HepG2 (cell line): ENCODE results near the gene PNPLA8. TPM values are rescaled to one million over a fixed set of nuclear protein-coding genes. Genes with fewer than 3 reads are reported as not detected.

Experiments used
- ATAC-seq: fragments of 200-7000 bp; cut with Tn5 transposase; 3 replicates; pipeline ENCODE4 v1.9.1; 2020; ENCODE audit warnings: mild to moderate bottlenecking, moderate library complexity
- BruUV-seq: library from RNA; stranded (reverse); fragments of 400-500 nt; replicated peaks from 2 replicates; lab custom pipeline; 2021; lab: Mats Ljungman, UMichigan
- CTCF ChIA-PET: fragments of 300-600 bp; formaldehyde crosslinking; extraction: SDS; loops from one replicate; lab custom pipeline; 2021; ENCODE audit warnings: low total read pairs, inconsistent platforms, low intra/inter-chr PET ratio; lab: Yijun Ruan, JAX
- POLR2A ChIA-PET: fragments of 350-600 bp; sonication (Branson Sonifier 250); formaldehyde crosslinking; loops from one replicate; lab custom pipeline; 2020; ENCODE audit warnings: antibody characterized with exemption, inconsistent platforms; lab: Yijun Ruan, JAX
- DNase-seq: peaks from one replicate; pipeline ENCODE4 v3.0.0-alpha.2; 2015; ENCODE audit warnings: low spot score
- FAIRE-seq: peaks from 3 replicates; lab custom pipeline; 2011; peaks lifted over from hg19 to GRCh38; lab: Jason Lieb, UNC
- H2AFZ ChIP-seq: one replicate; pipeline ENCODE4 v1.6.1; 2011; ENCODE audit warnings: low read length, inconsistent platforms
- H3K27ac ChIP-seq: fragments of 300-600 bp; 3 replicates; pipeline ENCODE4 v1.8.0; 2011; ENCODE audit warnings: mixed run types, mild to moderate bottlenecking, mixed read lengths, low read length, inconsistent platforms; ENCODE audit not compliant: insufficient read depth; ENCODE audit errors: extremely low read length
- H3K27me3 ChIP-seq, 2 experiments: fragments of 200-600 bp in 1 of 2; 2 replicates in 1 of 2; 3 replicates in 1 of 2; pipeline versions ENCODE4 v1.6.0 to v1.8.0; 2011; ENCODE audit warnings: low read length in 2 of 2, mild to moderate bottlenecking in 2 of 2, moderate library complexity in 2 of 2, inconsistent platforms in 1 of 2; ENCODE audit not compliant: insufficient read depth in 2 of 2, control insufficient read depth in 1 of 2
- H3K36me3 ChIP-seq, 2 experiments: fragments of 200-600 bp in 1 of 2; replicated peaks in 1 of 2; 2 replicates in 1 of 2; 3 replicates in 1 of 2; pipeline versions ENCODE4 v1.5.1 to v1.8.0; 2011; ENCODE audit warnings: low read length in 2 of 2, inconsistent platforms in 1 of 2; ENCODE audit not compliant: insufficient read depth in 2 of 2, control insufficient read depth in 1 of 2
- H3K4me1 ChIP-seq: 2 replicates; pipeline ENCODE4 v1.5.1; 2012; ENCODE audit warnings: low read length, inconsistent platforms; ENCODE audit not compliant: insufficient read depth
- H3K4me2 ChIP-seq: 2 replicates; pipeline ENCODE4 v1.6.0; 2011; ENCODE audit warnings: low read depth, low read length, inconsistent platforms
- H3K4me3 ChIP-seq, 3 experiments: fragments of 200-600 bp in 1 of 3; sonication (generic), shearing (Covaris generic) in 1 of 3; replicated peaks in 1 of 3; 2 replicates each; pipeline ENCODE4 v1.5.1; 2011 to 2016; ENCODE audit warnings: low read length in 3 of 3, inconsistent platforms in 2 of 3, low read depth in 2 of 3, mild to moderate bottlenecking in 2 of 3, control low read depth in 1 of 3, mixed read lengths in 1 of 3; ENCODE audit not compliant: insufficient read depth in 1 of 3
- H3K79me2 ChIP-seq: one replicate; pipeline ENCODE4 v1.6.1; 2011; ENCODE audit warnings: low read length, inconsistent platforms; ENCODE audit not compliant: insufficient read depth
- H3K9ac ChIP-seq: 2 replicates; pipeline ENCODE4 v1.6.0; 2011; ENCODE audit warnings: mild to moderate bottlenecking, low read depth, low read length, inconsistent platforms; ENCODE audit not compliant: insufficient read depth
- H3K9me3 ChIP-seq: 2 replicates; pipeline ENCODE4 v1.5.1; 2012; ENCODE audit warnings: mild to moderate bottlenecking, low read length
- H4K20me1 ChIP-seq: 2 replicates; pipeline ENCODE4 v1.6.0; 2011; ENCODE audit warnings: inconsistent platforms, mild to moderate bottlenecking, low read length, moderate library complexity; ENCODE audit not compliant: insufficient read depth
- HCFC1 ChIP-seq: fragments of 150-350 bp; IDR thresholded peaks from 2 replicates; pipeline ENCODE4 v1.6.1; 2014; ENCODE audit warnings: low read depth, low read length
- LBX2 ChIP-seq: sonication (generic); formaldehyde crosslinking; IDR thresholded peaks from 2 replicates; pipeline ENCODE4 v1.5.0; 2020; ENCODE audit warnings: missing genetic modification reagents, mild to moderate bottlenecking, borderline replicate concordance
- NR2C2 ChIP-seq: sonication (generic); formaldehyde crosslinking; IDR thresholded peaks from 2 replicates; pipeline ENCODE4 v1.4.0; 2020; ENCODE audit warnings: missing genetic modification reagents, mild to moderate bottlenecking, moderate library complexity, borderline replicate concordance
- PAX8 ChIP-seq: sonication (generic); formaldehyde crosslinking; IDR thresholded peaks from 2 replicates; pipeline ENCODE4 v1.8.0; 2022; ENCODE audit warnings: mild to moderate bottlenecking, missing genetic modification reagents, borderline replicate concordance
- PRDM10 ChIP-seq: sonication (generic); formaldehyde crosslinking; IDR thresholded peaks from 2 replicates; pipeline ENCODE4 v1.4.0; 2020; ENCODE audit warnings: low read depth, missing genetic modification reagents
- RORA ChIP-seq: sonication (generic); formaldehyde crosslinking; IDR thresholded peaks from 2 replicates; pipeline ENCODE4 v1.5.0; 2020; ENCODE audit warnings: mild to moderate bottlenecking, missing genetic modification reagents, moderate library complexity
- SMARCE1 ChIP-seq: fragments of 450-650 bp; IDR thresholded peaks from 2 replicates; pipeline ENCODE4 v1.6.1; 2017; ENCODE audit warnings: borderline replicate concordance
- SRSF4 ChIP-seq: fragments of 200-400 bp; formaldehyde crosslinking; IDR thresholded peaks from one replicate; pipeline ENCODE4 v1.6.1; 2018; ENCODE audit warnings: mild to moderate bottlenecking, low read depth, low read length, moderate library complexity; ENCODE audit not compliant: poor library complexity, severe bottlenecking
- SUZ12 ChIP-seq: fragments of 150-350 bp; IDR thresholded peaks from 2 replicates; pipeline ENCODE4 v1.6.1; 2014; ENCODE audit warnings: low read depth, low read length
- TBX2 ChIP-seq: sonication (generic); formaldehyde crosslinking; IDR thresholded peaks from 2 replicates; pipeline ENCODE4 v1.5.0; 2020; ENCODE audit warnings: missing genetic modification reagents, mild to moderate bottlenecking, borderline replicate concordance
- ZBTB38 ChIP-seq: sonication (generic); formaldehyde crosslinking; IDR thresholded peaks from 2 replicates; pipeline ENCODE4 v1.5.1; 2020; ENCODE audit warnings: mild to moderate bottlenecking, missing genetic modification reagents
- ZNF12 ChIP-seq: sonication (generic); formaldehyde crosslinking; IDR thresholded peaks from 2 replicates; pipeline ENCODE4 v1.5.0; 2020; ENCODE audit warnings: missing genetic modification reagents
- ZNF136 ChIP-seq: sonication (generic); formaldehyde crosslinking; IDR thresholded peaks from 2 replicates; pipeline ENCODE4 v1.8.1; 2022; ENCODE audit warnings: low read depth, mild to moderate bottlenecking, moderate library complexity, missing genetic modification reagents
- ZNF510 ChIP-seq: sonication (generic); formaldehyde crosslinking; IDR thresholded peaks from 2 replicates; pipeline ENCODE4 v1.4.0; 2020; ENCODE audit warnings: low read depth, mild to moderate bottlenecking, missing genetic modification reagents
- ZNF580 ChIP-seq: IDR thresholded peaks from 2 replicates; pipeline ENCODE4 v1.6.1; 2016; ENCODE audit warnings: low read depth, borderline replicate concordance
- WGBS: methylation state at CpG from one replicate; pipeline ENCODE4 v1.1.6; 2017; ENCODE audit warnings: low lambda C conversion rate; 5-methylcytosine and 5-hydroxymethylcytosine counted together
- in situ Hi-C: cut with HindIII; loops from 2 replicates; pipeline ENCODE4 v1.10.0; 2017; ENCODE audit warnings: low pct_unique_long_range_greater_than_20kb; ENCODE audit not compliant: extremely low pct_ligation_motif_present
- intact Hi-C: fragments of 100-400 bp; cut with micrococcal nuclease; formaldehyde crosslinking; loops from one replicate; pipeline ENCODE4 v1.10.0; 2022; ENCODE audit not compliant: unreplicated experiment
- polyA plus RNA-seq, 8 experiments: library from polyadenylated mRNA; depleted of rRNA in 3 of 8; stranded (reverse) in 7 of 8; unstranded in 1 of 8; fragments of >200 nt; fragmentation: Illumina TruSeq in 4 of 8; extraction: Trizol in 4 of 8; gene quantifications; 2 replicates each; pipeline versions ENCODE4 v1.2.1 to v1.2.3, GENCODE V29; 2011 to 2016; ENCODE audit warnings: low read depth in 4 of 8, missing spikeins in 1 of 8, mixed read lengths in 1 of 8; ENCODE audit not compliant: insufficient read depth in 1 of 8
- total RNA-seq, 5 experiments: library from RNA; depleted of rRNA; stranded (reverse); fragments of >200 nt; fragmentation: Illumina TruSeq; extraction: Trizol; gene quantifications; 2 replicates each; pipeline ENCODE4 v1.2.3, GENCODE V29; 2016; ENCODE audit warnings: low read depth in 1 of 5
- TF ChIP-seq, protein P1 (sequence below): sonication (generic); formaldehyde crosslinking; IDR thresholded peaks from 2 replicates; pipeline ENCODE4 v1.5.0; 2020; ENCODE audit warnings: mild to moderate bottlenecking, missing genetic modification reagents

The PNPLA8 gene
- total and polyA plus RNA-seq, 2 of the 13 experiments (the other 11 are each of a cell fraction or from before 2014, with no cell fraction given), result 6.3 to 11.4 TPM

DNA sequence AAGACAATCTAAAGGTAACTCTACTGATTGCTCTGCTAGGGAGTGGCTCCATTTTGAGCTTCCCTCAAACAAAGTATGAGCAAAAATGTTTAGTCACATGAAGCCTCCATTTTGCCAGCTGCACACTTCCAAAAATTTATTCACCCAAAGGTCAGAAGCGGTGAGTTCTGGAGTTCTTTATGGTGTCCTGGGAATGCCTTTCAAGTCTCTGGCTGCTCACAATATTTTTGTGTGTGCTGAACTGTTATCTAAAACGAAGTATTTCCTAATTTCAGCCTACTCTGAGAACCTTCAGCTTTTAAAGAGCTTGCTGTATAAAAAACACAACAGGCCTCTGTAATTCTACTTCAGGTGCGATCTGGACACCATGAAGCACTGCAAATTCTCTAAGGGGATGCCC, 85.3 kb downstream of the PNPLA8 start:
- no peaks in the 10 kb centered on the region for H4K20me1 ChIP-seq
- TF ChIP-seq ZBTB38 (CRISPR knock-in tag) (no peak), LBX2 (CRISPR knock-in tag) (no peak), SUZ12 (no peak), RORA (CRISPR knock-in tag) (no peak), PRDM10 (CRISPR knock-in tag) (no peak), ZNF136 (CRISPR knock-in tag) (no peak), ZNF510 (CRISPR knock-in tag) (no peak), PAX8 (no peak), ZNF12 (CRISPR knock-in tag) (no peak), SMARCE1 (no peak), ZNF580 (CRISPR knock-in tag) (no peak), SRSF4 (no peak), HCFC1 (no peak), NR2C2 (CRISPR knock-in tag) (no peak), TBX2 (no peak)
- TF ChIP-seq, protein P1, sequence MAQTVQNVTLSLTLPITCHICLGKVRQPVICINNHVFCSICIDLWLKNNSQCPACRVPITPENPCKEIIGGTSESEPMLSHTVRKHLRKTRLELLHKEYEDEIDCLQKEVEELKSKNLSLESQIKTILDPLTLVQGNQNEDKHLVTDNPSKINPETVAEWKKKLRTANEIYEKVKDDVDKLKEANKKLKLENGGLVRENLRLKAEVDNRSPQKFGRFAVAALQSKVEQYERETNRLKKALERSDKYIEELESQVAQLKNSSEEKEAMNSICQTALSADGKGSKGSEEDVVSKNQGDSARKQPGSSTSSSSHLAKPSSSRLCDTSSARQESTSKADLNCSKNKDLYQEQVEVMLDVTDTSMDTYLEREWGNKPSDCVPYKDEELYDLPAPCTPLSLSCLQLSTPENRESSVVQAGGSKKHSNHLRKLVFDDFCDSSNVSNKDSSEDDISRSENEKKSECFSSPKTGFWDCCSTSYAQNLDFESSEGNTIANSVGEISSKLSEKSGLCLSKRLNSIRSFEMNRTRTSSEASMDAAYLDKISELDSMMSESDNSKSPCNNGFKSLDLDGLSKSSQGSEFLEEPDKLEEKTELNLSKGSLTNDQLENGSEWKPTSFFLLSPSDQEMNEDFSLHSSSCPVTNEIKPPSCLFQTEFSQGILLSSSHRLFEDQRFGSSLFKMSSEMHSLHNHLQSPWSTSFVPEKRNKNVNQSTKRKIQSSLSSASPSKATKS (CRISPR knock-in tag), result no peak
- ATAC-seq (no peak), DNase-seq (no peak), FAIRE-seq (no peak)
- no peaks in the 10 kb centered on the region for H3K27me3 ChIP-seq
- CTCF ChIA-PET, result no interaction called here
- no peaks in the 10 kb centered on the region for H3K9me3 ChIP-seq
- intact Hi-C loops (no loop called here), in situ Hi-C loops (no loop called here)
- no peak overlapping the region for H3K9ac ChIP-seq
- no TSS peak for BruUV-seq
- no peak overlapping the region for H3K27ac ChIP-seq
- no peak overlapping the region for H2AFZ ChIP-seq
- no peaks in the 10 kb centered on the region for H3K4me1 ChIP-seq
- H3K4me2 ChIP-seq, result no peak overlapping the region
- H3K4me3 ChIP-seq, result no peak overlapping the region
- no peaks in the 10 kb centered on the region for H3K36me3 ChIP-seq
- no peaks in the 10 kb centered on the region for H3K79me2 ChIP-seq
- 21% methylated on average over 3 of the region's 3 CpGs for WGBS
- POLR2A ChIA-PET, result no interaction called here
